Cardiac atrium fibroblast (primary cell): ENCODE measurements around the gene U2AF1. TPM values are rescaled to one million over a fixed set of nuclear protein-coding genes. Genes with fewer than 3 reads are reported as not detected.

Source experiments
- total RNA-seq: library from RNA; depleted of rRNA; stranded (reverse); fragments of >200 nt; gene quantifications from 2 replicates; pipeline ENCODE4 v1.2.3, GENCODE V29; 2015

Gene U2AF1, protein sequence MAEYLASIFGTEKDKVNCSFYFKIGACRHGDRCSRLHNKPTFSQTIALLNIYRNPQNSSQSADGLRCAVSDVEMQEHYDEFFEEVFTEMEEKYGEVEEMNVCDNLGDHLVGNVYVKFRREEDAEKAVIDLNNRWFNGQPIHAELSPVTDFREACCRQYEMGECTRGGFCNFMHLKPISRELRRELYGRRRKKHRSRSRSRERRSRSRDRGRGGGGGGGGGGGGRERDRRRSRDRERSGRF
- 11.5 and 21.5 TPM in 2 replicates for total RNA-seq

GRCh38 chr21:43106965-43107793 lies at the start of gene U2AF1:
Gene U2AF1 (minus strand): TSS chr21:43107570. CDS start chr21:43107494, 76 bp downstream.

GRCh38 chr21:43075170-43076022 lies 32.0 kb downstream of the U2AF1 start, which contains the start of gene CBS:
Gene CBS (minus strand): TSS chr21:43075835. CDS start chr21:43072193, 3,642 bp downstream.

Other genes starting within 250 kb of the U2AF1 start
- gene WDR4, start 228.0 kb downstream of the U2AF1 start, total RNA-seq = 6.0 and 12.1 TPM in 2 replicates
- gene NDUFV3, start 214.3 kb downstream of the U2AF1 start, total RNA-seq = 53.9 and 55.2 TPM in 2 replicates
- not detected in 2 replicates for gene ERVH48-1, start 181.9 kb downstream of the U2AF1 start, total RNA-seq
- 6.7 and 9.6 TPM in 2 replicates for gene PKNOX1, start 133.0 kb downstream of the U2AF1 start, total RNA-seq
- 36.9 and 47.5 TPM in 2 replicates for gene CBS, start 31.7 kb downstream of the U2AF1 start, total RNA-seq
- gene CRYAA, start 61.4 kb upstream of the U2AF1 start, total RNA-seq = not detected in 2 replicates